Esophagus squamous epithelium (tissue), 4 donors: ENCODE results near the gene COX8A.

Experiments used
- CTCF ChIP-seq, 6 experiments: fragments of 450-650 bp in 4 of 6; fragments of 200-600 bp in 2 of 6; sonication (generic) in 2 of 6; IDR thresholded peaks; one replicate each; pipeline ENCODE4 v1.5.1; 2016 to 2019; ENCODE audit warnings: antibody characterized with exemption in 6 of 6, mild to moderate bottlenecking in 4 of 6, moderate library complexity in 4 of 6
- POLR2A ChIP-seq, 4 donors: fragments of 450-650 bp; IDR thresholded peaks; one replicate each; pipeline ENCODE4 v1.6.1; 2017; ENCODE audit warnings: antibody characterized with exemption in 4 of 4, mild to moderate bottlenecking in 4 of 4, moderate library complexity in 3 of 4

GRCh38 chr11:63961608-63962412 lies 12.6 kb upstream of the COX8A start:
- TF ChIP-seq CTCF (IDR thresholded peaks at IDR 0.05) (no peak), POLR2A (IDR thresholded peaks at IDR 0.05) (no peak)
